IgD-negative memory B cell (primary cell): ENCODE measurements around the gene PANK2. TPM values are rescaled to one million over a fixed set of nuclear protein-coding genes. Genes with fewer than 3 reads are reported as not detected.
A peak's percentile ranks its signal among the peaks of the same experiment; 100 is the strongest.
"Not testable (repeated sequence)": the region's sequence is repeated elsewhere in the genome, so short reads cannot be mapped to it uniquely, and the experiment has no call there.

Experiments
- H3K27ac Mint-ChIP-seq, 3 donors: one replicate each; pipeline ENCODE4 v1.8.0; 2020 to 2022; ENCODE audit warnings: mild to moderate bottlenecking in 3 of 3, mixed read lengths in 3 of 3, moderate library complexity in 1 of 3
- H3K27me3 Mint-ChIP-seq: one replicate; pipeline ENCODE4 v1.8.0; 2021; ENCODE audit warnings: mixed read lengths
- H3K36me3 Mint-ChIP-seq: one replicate; pipeline ENCODE4 v1.8.0; 2020; ENCODE audit warnings: mild to moderate bottlenecking, mixed read lengths
- H3K4me1 Mint-ChIP-seq, 3 donors: one replicate each; pipeline ENCODE4 v1.8.0; 2020 to 2022; ENCODE audit warnings: mixed read lengths in 3 of 3, mild to moderate bottlenecking in 1 of 3
- H3K4me3 Mint-ChIP-seq, 4 donors: one replicate each; pipeline ENCODE4 v1.8.0; 2020 to 2022; ENCODE audit warnings: mild to moderate bottlenecking in 4 of 4, mixed read lengths in 4 of 4, moderate library complexity in 3 of 4
- H3K9me3 Mint-ChIP-seq, 3 donors: one replicate each; pipeline ENCODE4 v1.8.0; 2020 to 2021; ENCODE audit warnings: mixed read lengths in 3 of 3, mild to moderate bottlenecking in 1 of 3
- polyA plus RNA-seq: library from polyadenylated mRNA; unstranded; fragments of 300-500 nt; fragmentation: Illumina TruSeq; gene quantifications from one replicate; pipeline ENCODE4 v1.2.3, GENCODE V29; 2021

Gene PANK2
- polyA plus RNA-seq = 55.9 TPM

GRCh38 chr20:3888622-3889488 lies at the start of gene PANK2:
TSS of gene PANK2 (plus strand) at chr20:3889387.
- H3K27me3 Mint-ChIP-seq = no peaks in the 10 kb centered on the region
- no peaks in the 10 kb centered on the region for H3K9me3 Mint-ChIP-seq
- no peaks in the 10 kb centered on the region for H3K36me3 Mint-ChIP-seq
- peaks cover 38 to 48% (median 42%) of the 10 kb centered on the region in 3 donors for H3K4me1 Mint-ChIP-seq
- peak within 1 kb of the TSS; percentile 98 to 99 (median 98) for H3K4me3 Mint-ChIP-seq
- H3K27ac Mint-ChIP-seq = peak within 1 kb of the TSS; percentile 96 to 97 (median 96)

- not testable (repeated sequence) for H3K27ac Mint-ChIP-seq, H3K36me3 Mint-ChIP-seq, H3K9me3 Mint-ChIP-seq, H3K4me3 Mint-ChIP-seq, H3K27me3 Mint-ChIP-seq, H3K4me1 Mint-ChIP-seq
These were observed 49.0 kb upstream of the PANK2 start for GRCh38 chr20:3840201-3840600.

DNA sequence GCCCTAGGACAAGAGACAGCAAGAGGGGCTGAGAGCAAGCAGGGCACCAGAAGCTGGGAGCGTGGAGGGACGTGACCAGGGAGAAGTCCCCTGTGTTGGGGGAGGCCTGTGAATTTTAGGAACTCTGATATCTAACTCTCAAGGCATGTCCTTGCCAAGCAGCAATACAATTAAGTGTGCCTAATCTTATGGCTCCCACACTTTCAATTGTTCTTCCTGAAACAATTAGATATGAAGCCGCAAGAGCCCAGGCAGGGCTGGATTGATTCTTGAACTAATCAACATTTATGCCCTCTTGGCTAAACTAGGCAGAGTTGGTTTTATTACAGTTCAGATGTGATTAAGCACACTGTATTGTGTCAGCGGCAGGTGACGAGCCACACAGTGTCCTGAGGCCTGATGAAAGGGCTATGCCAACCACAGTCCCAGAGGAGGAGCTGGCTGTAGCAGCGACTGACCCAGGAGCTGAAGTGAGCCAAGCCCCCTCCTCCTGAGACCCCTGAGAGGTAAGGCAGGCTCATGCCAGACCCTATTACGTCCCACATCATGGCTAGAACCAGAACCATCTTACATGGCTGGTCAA lies 46.7 kb upstream of the PANK2 start:
- Mint-ChIP-seq H3K4me1 (peaks cover 8% of the 10 kb centered on the region in 3 donors), H3K27me3 (no peaks in the 10 kb centered on the region), H3K4me3 (peak overlapping the region in 1 of 4 donors; percentile 38), H3K27ac (peak overlapping the region in 1 of 3 donors; percentile 39), H3K36me3 (no peaks in the 10 kb centered on the region), H3K9me3 (no peaks in the 10 kb centered on the region)

DNA sequence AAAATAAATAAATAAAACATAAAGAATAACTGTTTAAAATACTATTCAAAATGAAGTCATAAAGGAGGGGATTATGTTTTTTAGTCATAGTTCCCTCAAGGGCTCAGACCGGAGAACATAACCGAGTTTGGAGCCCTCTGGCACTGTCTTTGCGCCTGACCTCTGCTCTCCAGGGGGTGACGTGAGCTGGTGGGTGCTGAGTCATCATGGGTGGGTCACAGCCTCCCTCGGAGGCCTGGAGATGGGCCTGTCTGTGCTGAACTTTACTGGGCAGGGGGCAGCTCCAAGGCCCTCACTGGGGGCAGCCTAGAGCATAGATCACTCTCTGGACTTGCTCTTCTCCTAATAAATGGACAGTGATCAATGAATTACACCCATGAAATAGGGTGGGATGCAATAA lies 45.7 kb upstream of the PANK2 start:
- peak overlapping the region in 2 of 4 donors; percentile 37 to 58 for H3K4me3 Mint-ChIP-seq
- H3K9me3 Mint-ChIP-seq = no peaks in the 10 kb centered on the region
- no peak overlapping the region for H3K27ac Mint-ChIP-seq
- H3K27me3 Mint-ChIP-seq = no peaks in the 10 kb centered on the region
- H3K36me3 Mint-ChIP-seq = no peaks in the 10 kb centered on the region
- peaks cover 10 to 14% (median 13%) of the 10 kb centered on the region in 3 donors for H3K4me1 Mint-ChIP-seq

GRCh38 chr20:3843990-3844619 lies 45.1 kb upstream of the PANK2 start:
- H3K27me3 Mint-ChIP-seq, H3K27ac Mint-ChIP-seq, H3K36me3 Mint-ChIP-seq, H3K9me3 Mint-ChIP-seq: not testable (repeated sequence)
- Mint-ChIP-seq H3K4me3 (peak overlapping the region in 1 of 4 donors; percentile 58), H3K4me1 (peaks cover 13 to 18% (median 18%) of the 10 kb centered on the region in 3 donors)

GRCh38 chr20:3846378-3846739 lies 42.8 kb upstream of the PANK2 start:
- no peaks in the 10 kb centered on the region for H3K27me3 Mint-ChIP-seq
- H3K4me3 Mint-ChIP-seq = peak overlapping the region; percentile 90 to 95 (median 95)
- peak overlapping the region; percentile 63 to 94 (median 89) for H3K27ac Mint-ChIP-seq
- H3K36me3 Mint-ChIP-seq = no peaks in the 10 kb centered on the region
- H3K9me3 Mint-ChIP-seq = no peaks in the 10 kb centered on the region
- peaks cover 14 to 21% (median 18%) of the 10 kb centered on the region in 3 donors for H3K4me1 Mint-ChIP-seq

DNA sequence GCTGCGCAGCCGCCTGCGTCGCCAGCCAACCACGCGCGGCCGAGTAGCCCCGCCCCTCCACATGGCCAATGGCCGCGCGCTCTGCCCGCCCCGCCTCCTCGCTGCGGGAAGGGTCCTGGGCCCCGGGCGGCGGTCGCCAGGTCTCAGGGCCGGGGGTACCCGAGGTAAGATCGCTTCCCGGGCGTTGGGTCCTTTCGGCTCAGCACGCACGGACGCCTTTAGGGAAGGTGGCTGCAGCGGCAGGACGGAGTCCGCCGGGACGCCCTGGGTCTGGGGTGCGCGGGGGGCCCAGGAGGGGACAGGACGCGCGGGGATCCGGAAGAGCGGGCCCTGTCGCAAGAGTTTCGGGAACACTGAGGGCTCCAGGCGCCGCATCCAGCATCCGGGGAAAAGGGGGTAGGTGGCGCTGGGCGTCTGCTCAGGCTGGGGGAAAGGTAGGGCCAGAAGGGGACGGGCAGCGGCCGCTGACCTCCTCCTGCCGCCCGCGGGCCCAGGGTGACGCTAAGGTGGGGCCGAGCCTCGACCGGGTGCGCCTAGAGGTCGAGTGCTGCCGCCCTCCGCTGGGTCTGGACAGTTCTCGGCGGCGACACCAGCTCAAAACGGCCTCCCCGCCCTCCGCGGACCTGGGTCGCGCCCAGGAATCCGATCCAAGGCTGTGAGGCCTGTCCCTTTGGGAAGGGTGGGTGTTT lies 42.3 kb upstream of the PANK2 start, which contains the start of gene MAVS:
TSS of gene MAVS (plus strand) at position 95 of the 689 bp plus-strand sequence. CDS start 7,791 bp downstream, outside the sequence.
- peak within 1 kb of the TSS; percentile 90 to 95 (median 95) for H3K4me3 Mint-ChIP-seq
- H3K27ac Mint-ChIP-seq = peak within 1 kb of the TSS; percentile 76 to 94 (median 89)
- H3K4me1 Mint-ChIP-seq = peaks cover 14 to 21% (median 18%) of the 10 kb centered on the region in 3 donors
- no peaks in the 10 kb centered on the region for H3K36me3 Mint-ChIP-seq
- H3K27me3 Mint-ChIP-seq = no peaks in the 10 kb centered on the region
- no peaks in the 10 kb centered on the region for H3K9me3 Mint-ChIP-seq

DNA sequence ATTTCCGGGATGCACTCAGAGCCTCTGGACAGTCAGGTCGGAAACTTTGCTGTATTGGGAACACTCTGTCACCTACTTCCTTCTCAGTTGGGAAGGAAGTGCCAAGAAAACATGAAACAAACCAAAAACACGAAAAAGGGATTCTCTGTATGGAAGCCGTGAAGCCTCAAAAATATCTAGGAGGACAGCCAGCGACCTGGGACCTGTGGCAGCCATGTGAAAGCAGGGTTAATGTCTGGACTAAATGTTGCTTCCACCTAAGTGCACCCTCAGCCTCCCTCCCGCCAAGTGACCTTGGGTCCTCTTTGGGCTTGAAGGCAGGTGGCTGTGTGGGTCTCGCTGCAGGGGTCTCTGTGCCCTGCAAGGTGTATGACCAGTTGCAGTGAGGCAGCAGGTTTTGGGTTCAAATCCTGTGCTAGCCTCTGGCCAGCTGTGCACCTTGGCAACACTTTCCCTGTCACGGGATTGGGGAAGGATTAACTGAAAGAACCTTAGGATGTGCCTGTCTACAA lies 41.7 kb upstream of the PANK2 start:
- no peaks in the 10 kb centered on the region for H3K36me3 Mint-ChIP-seq
- H3K27ac Mint-ChIP-seq = peak overlapping the region; percentile 63 to 94 (median 89)
- H3K9me3 Mint-ChIP-seq = no peaks in the 10 kb centered on the region

GRCh38 chr20:3848565-3848964 lies 40.6 kb upstream of the PANK2 start:
- no peaks in the 10 kb centered on the region for H3K9me3 Mint-ChIP-seq
- H3K27me3 Mint-ChIP-seq = no peaks in the 10 kb centered on the region
- peak overlapping the region; percentile 80 to 95 (median 92) for H3K4me3 Mint-ChIP-seq
- H3K4me1 Mint-ChIP-seq = peaks cover 14 to 23% (median 18%) of the 10 kb centered on the region in 3 donors
- H3K36me3 Mint-ChIP-seq = no peaks in the 10 kb centered on the region
- peak overlapping the region; percentile 53 to 89 (median 73) for H3K27ac Mint-ChIP-seq

More for the DNA sequence above, 41.7 kb upstream of the PANK2 start:
- Mint-ChIP-seq H3K4me1 (peaks cover 14 to 23% (median 18%) of the 10 kb centered on the region in 3 donors), H3K27me3 (no peaks in the 10 kb centered on the region), H3K4me3 (peak overlapping the region; percentile 90 to 95 (median 95))

- H3K9me3 Mint-ChIP-seq = no peaks in the 10 kb centered on the region
- peaks cover 5 to 10% (median 5%) of the 10 kb centered on the region in 3 donors for H3K4me1 Mint-ChIP-seq
- no peak overlapping the region for H3K4me3 Mint-ChIP-seq
- H3K27ac Mint-ChIP-seq = peak overlapping the region in 1 of 3 donors; percentile 71
- peaks cover 2% of the 10 kb centered on the region for H3K36me3 Mint-ChIP-seq
- no peaks in the 10 kb centered on the region for H3K27me3 Mint-ChIP-seq
These were observed 34.7 kb upstream of the PANK2 start for GRCh38 chr20:3854462-3854871.

DNA sequence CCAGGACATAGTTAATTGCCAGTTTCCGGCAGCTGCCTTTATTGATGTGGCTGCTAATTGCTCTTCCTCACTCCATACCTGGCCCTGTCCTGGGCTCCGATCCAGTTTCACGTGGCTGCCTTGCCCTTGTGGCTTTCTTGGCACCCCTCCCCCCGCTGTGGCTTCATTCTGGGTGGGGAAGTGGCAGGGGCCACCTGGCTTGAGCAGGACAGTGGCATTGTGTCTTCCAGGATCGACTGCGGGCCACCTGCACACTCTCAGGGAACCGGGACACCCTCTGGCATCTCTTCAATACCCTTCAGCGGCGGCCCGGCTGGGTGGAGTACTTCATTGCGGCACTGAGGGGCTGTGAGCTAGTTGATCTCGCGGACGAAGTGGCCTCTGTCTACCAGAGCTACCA lies 31.8 kb upstream of the PANK2 start:
- no peaks in the 10 kb centered on the region for H3K9me3 Mint-ChIP-seq
- H3K27ac Mint-ChIP-seq = no peak overlapping the region
- no peaks in the 10 kb centered on the region for H3K27me3 Mint-ChIP-seq
- no peak overlapping the region for H3K4me3 Mint-ChIP-seq
- peaks cover 2% of the 10 kb centered on the region for H3K36me3 Mint-ChIP-seq
- H3K4me1 Mint-ChIP-seq = peaks cover 3 to 6% (median 5%) of the 10 kb centered on the region in 3 donors

DNA sequence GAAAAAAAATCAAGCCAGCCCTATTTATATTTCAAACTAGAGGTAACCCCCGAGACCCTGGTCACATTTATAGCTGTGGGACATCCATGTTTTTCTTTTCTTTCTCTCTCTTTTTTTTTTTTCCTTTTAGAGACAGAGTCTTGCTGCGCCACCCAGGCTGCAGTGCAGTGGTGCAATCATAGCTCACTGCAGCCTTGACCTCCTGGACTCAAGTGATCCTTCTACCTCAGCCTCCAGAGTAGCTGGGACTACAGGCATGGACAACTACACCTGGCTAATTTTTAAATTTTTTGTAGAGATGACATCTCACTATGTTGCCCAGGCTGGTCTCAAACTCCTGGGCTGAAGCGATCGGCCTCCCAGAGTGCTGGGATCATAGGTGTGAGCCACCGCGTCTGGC lies 30.5 kb upstream of the PANK2 start:
- no peaks in the 10 kb centered on the region for H3K9me3 Mint-ChIP-seq
- H3K4me1 Mint-ChIP-seq = peaks cover 3 to 8% (median 5%) of the 10 kb centered on the region in 3 donors
- H3K27me3 Mint-ChIP-seq = no peaks in the 10 kb centered on the region
- no peak overlapping the region for H3K4me3 Mint-ChIP-seq
- no peak overlapping the region for H3K27ac Mint-ChIP-seq
- peaks cover 4% of the 10 kb centered on the region for H3K36me3 Mint-ChIP-seq

DNA sequence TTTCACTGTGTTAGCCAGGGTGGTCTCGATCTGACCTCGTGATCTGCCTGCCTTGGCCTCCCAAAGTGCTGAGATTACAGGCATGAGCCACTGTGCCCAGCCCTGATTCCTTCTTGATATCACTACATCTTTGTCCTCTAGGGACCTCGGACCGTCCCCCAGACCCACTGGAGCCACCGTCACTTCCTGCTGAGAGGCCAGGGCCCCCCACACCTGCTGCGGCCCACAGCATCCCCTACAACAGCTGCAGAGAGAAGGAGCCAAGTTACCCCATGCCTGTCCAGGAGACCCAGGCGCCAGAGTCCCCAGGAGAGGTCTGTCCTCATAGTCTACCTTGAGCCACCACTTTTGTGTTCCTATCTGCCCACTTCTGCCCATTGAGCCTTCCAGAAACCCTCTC lies 28.0 kb upstream of the PANK2 start:
- H3K4me1 Mint-ChIP-seq = peaks cover 0 to 5% (median 0%) of the 10 kb centered on the region in 3 donors
- H3K36me3 Mint-ChIP-seq = peaks cover 4% of the 10 kb centered on the region
- no peaks in the 10 kb centered on the region for H3K9me3 Mint-ChIP-seq
- no peak overlapping the region for H3K4me3 Mint-ChIP-seq
- no peaks in the 10 kb centered on the region for H3K27me3 Mint-ChIP-seq
- H3K27ac Mint-ChIP-seq = peak overlapping the region in 1 of 3 donors; percentile 16

DNA sequence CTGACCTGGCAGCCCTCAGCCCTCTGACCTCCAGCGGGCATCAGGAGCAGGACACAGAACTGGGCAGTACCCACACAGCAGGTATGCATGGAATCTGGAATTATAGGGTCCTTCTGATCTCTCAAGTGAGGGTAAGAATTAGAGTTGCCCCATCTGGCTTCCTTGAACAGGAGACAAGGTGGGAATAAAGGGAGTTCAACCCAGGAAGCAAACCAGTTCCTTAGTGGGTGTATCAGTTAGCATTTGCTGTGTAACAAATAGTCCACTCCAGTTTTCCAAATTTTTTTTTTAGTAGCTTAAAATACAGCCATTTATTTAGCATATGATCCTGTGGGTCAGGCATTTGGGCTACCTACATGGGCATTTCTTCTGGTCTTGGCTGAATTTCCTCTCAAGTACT lies 26.9 kb upstream of the PANK2 start:
- no peak overlapping the region for H3K27ac Mint-ChIP-seq
- peaks cover 2% of the 10 kb centered on the region for H3K36me3 Mint-ChIP-seq
- peaks cover 0 to 2% (median 0%) of the 10 kb centered on the region in 3 donors for H3K4me1 Mint-ChIP-seq
- no peaks in the 10 kb centered on the region for H3K9me3 Mint-ChIP-seq
- no peak overlapping the region for H3K4me3 Mint-ChIP-seq
- H3K27me3 Mint-ChIP-seq = no peaks in the 10 kb centered on the region
